ENCODE measurements around the gene MAP9. TPM values are rescaled to one million over a fixed set of nuclear protein-coding genes. Genes with fewer than 3 reads are reported as not detected.
A peak's percentile ranks its signal among the peaks of the same experiment; 100 is the strongest.
"Not testable (repeated sequence)": the region's sequence is repeated elsewhere in the genome, so short reads cannot be mapped to it uniquely, and the experiment has no call there.

MAP9 gene
- total RNA-seq: 10 to 100 TPM; 12.2 to 20.7 TPM
- 10 to 100 TPM; 19.3 to 21.7 (median 21.3) TPM for polyA plus RNA-seq (ENCODE audit: insufficient read length in 6 of 6)
- long read RNA-seq, donor 1, full-length matches to known transcripts: 9 of 9 reads
- long read RNA-seq, donor 1, partial matches to known transcripts: 0 of 9 reads
- long read RNA-seq, donor 1, other reads (novel, unspliced or antisense): 0 of 9 reads
- long read RNA-seq, donor 2, partial matches to known transcripts: 0 of 1 reads
- long read RNA-seq, donor 2, other reads (novel, unspliced or antisense): 0 of 1 reads
- long read RNA-seq, donor 3: 0 reads
- long read RNA-seq, donor 4, partial matches to known transcripts: 3 of 10 reads
- long read RNA-seq, donor 4, other reads (novel, unspliced or antisense): 5 of 10 reads
- long read RNA-seq, donor 5, full-length matches to known transcripts: 5 of 5 reads
- long read RNA-seq, donor 5, partial matches to known transcripts: 0 of 5 reads
- long read RNA-seq, donor 5, other reads (novel, unspliced or antisense): 0 of 5 reads
- long read RNA-seq, donor 6, partial matches to known transcripts: 0 of 2 reads
- long read RNA-seq, donor 6, other reads (novel, unspliced or antisense): 0 of 2 reads
- long read RNA-seq, donor 7: 0 reads
- long read RNA-seq, donor 8: 0 reads
- long read RNA-seq, donor 9: 0 reads
- long read RNA-seq, donor 10, partial matches to known transcripts: 1 of 1 reads
- long read RNA-seq, donor 10, other reads (novel, unspliced or antisense): 0 of 1 reads
- long read RNA-seq, donor 11, partial matches to known transcripts: 0 of 3 reads
- long read RNA-seq, donor 11, other reads (novel, unspliced or antisense): 0 of 3 reads
- long read RNA-seq, donor 12, partial matches to known transcripts: 0 of 1 reads
- long read RNA-seq, donor 12, other reads (novel, unspliced or antisense): 0 of 1 reads

- DNase-seq: peak; percentile 85 to 96 (median 92)
- TF ChIP-seq, protein P1, sequence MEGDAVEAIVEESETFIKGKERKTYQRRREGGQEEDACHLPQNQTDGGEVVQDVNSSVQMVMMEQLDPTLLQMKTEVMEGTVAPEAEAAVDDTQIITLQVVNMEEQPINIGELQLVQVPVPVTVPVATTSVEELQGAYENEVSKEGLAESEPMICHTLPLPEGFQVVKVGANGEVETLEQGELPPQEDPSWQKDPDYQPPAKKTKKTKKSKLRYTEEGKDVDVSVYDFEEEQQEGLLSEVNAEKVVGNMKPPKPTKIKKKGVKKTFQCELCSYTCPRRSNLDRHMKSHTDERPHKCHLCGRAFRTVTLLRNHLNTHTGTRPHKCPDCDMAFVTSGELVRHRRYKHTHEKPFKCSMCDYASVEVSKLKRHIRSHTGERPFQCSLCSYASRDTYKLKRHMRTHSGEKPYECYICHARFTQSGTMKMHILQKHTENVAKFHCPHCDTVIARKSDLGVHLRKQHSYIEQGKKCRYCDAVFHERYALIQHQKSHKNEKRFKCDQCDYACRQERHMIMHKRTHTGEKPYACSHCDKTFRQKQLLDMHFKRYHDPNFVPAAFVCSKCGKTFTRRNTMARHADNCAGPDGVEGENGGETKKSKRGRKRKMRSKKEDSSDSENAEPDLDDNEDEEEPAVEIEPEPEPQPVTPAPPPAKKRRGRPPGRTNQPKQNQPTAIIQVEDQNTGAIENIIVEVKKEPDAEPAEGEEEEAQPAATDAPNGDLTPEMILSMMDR (IDR thresholded peaks at IDR 0.05): no peak
- intact Hi-C loops (cut with DNase I): no loop called here
- Histone ChIP-seq H3K9me3 (no peaks in the 10 kb centered on the region), H3K27ac (peak within 1 kb of the TSS in 1 of 2 donors; percentile 26), H3K27me3 (peaks cover 2 to 38% of the 10 kb centered on the region in 2 donors), H3K4me3 (peak within 1 kb of the TSS; percentile 53 to 59), H3K4me1 (peaks cover 5 to 8% of the 10 kb centered on the region in 2 donors), H3K36me3 (no peaks in the 10 kb centered on the region)
- peak; percentile 99 for ATAC-seq
Measured at GRCh38 chr4:155376387-155377268, at the start of gene MAP9. Gene MAP9, minus strand, starts transcription at chr4:155376965. Its CDS starts 1,115 bp downstream, at chr4:155375850.

GRCh38 chr4:155424778-155425177, 48.0 kb upstream of the MAP9 start:
- peak in 1 of 4 donors; percentile 53 for DNase-seq
- H3K4me3 ChIP-seq; intact Hi-C loops (cut with DNase I); H3K36me3 ChIP-seq; H3K27ac ChIP-seq; H3K4me1 ChIP-seq; H3K27me3 ChIP-seq; ATAC-seq: not testable (repeated sequence)
- peaks cover 0 to 12% of the 10 kb centered on the region in 2 donors for H3K9me3 ChIP-seq

GRCh38 chr4:155423671-155424070, 46.9 kb upstream of the MAP9 start:
- ATAC-seq (no peak), DNase-seq (no peak)
- intact Hi-C loops (cut with DNase I): no loop called here
- H3K9me3 ChIP-seq: peaks cover 0 to 12% of the 10 kb centered on the region in 2 donors
- TF ChIP-seq, protein P1 (IDR thresholded peaks at IDR 0.05): no peak
- no peaks in the 10 kb centered on the region for H3K36me3 ChIP-seq
- H3K4me3 ChIP-seq: no peak overlapping the region
- H3K27me3 ChIP-seq: no peaks in the 10 kb centered on the region
- H3K4me1 ChIP-seq: no peaks in the 10 kb centered on the region
- no peak overlapping the region for H3K27ac ChIP-seq

DNA sequence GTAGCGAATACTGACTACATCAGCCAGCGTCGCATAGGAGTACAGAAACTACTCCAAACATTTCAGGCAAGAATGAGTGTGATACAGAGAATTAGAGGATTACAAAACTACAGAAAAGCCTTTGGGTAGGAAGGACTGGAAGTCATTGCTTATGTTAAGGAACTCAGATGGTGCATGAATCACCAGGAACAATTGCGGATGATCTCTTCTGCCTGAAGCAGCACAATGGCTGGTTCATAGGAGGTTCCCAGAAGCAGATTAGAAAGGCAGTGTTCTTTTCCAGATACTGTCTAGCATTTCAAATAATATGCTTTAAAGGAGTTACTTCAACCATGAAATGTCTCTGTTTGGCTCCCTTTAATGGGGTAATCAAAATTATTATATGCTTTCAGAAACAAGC, 42.5 kb upstream of the MAP9 start:
- ATAC-seq: no peak
- TF ChIP-seq, protein P1 (IDR thresholded peaks at IDR 0.05): no peak
- intact Hi-C loops (cut with DNase I): no loop called here

DNA sequence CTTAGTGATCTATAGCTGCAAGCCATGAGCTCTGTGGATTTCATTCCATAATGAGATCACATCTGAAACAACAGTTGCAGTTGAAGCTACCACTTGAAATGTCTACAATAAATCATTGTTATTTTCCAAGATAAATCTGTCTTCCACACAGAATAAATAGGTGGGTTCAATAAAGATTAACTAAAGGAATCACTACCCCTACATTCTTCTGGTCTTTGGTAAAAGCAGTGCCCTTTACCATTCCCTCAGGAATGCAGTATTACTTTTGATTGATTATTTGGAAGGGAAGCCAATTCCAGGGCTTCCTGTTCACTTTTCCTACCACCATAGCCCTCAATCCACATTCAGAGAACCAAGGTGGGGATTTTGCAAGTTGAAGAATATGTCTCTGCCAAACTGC, 38.9 kb upstream of the MAP9 start:
- H3K4me3 ChIP-seq: no peak overlapping the region
- no peaks in the 10 kb centered on the region for H3K9me3 ChIP-seq
- H3K4me1 ChIP-seq: no peaks in the 10 kb centered on the region
- no peaks in the 10 kb centered on the region for H3K27me3 ChIP-seq
- intact Hi-C loops (cut with DNase I): no loop called here
- no peak for ATAC-seq
- no peak overlapping the region for H3K27ac ChIP-seq
- DNase-seq: no peak
- TF ChIP-seq, protein P1 (IDR thresholded peaks at IDR 0.05): no peak
- H3K36me3 ChIP-seq: no peaks in the 10 kb centered on the region

More for the DNA sequence above, 42.5 kb upstream of the MAP9 start:
- no peak overlapping the region for H3K4me3 ChIP-seq
- H3K36me3 ChIP-seq: no peaks in the 10 kb centered on the region
- H3K4me1 ChIP-seq: no peaks in the 10 kb centered on the region
- H3K9me3 ChIP-seq: no peaks in the 10 kb centered on the region
- no peak for DNase-seq
- no peaks in the 10 kb centered on the region for H3K27me3 ChIP-seq
- H3K27ac ChIP-seq: no peak overlapping the region
